GM12878 (cell line): ENCODE measurements around the gene DNMT3L. TPM values are rescaled to one million over a fixed set of nuclear protein-coding genes. Genes with fewer than 3 reads are reported as not detected.

Experiments used
- ATAC-seq: fragments of 200-7000 bp; cut with Tn5 transposase; 3 replicates; pipeline ENCODE4 v1.9.1; 2020; ENCODE audit warnings: mild to moderate bottlenecking, moderate library complexity
- BruUV-seq: library from RNA; stranded (reverse); fragments of 400-500 nt; replicated peaks from 2 replicates; lab custom pipeline; 2021; lab: Mats Ljungman, UMichigan
- CTCF ChIA-PET: fragments of 300-600 bp; sonication (Branson Sonifier 250); formaldehyde crosslinking; extraction: SDS; loops from one replicate; lab custom pipeline; 2021; ENCODE audit warnings: inconsistent platforms; lab: Yijun Ruan, JAX
- POLR2A ChIA-PET: fragments of 350-600 bp; formaldehyde crosslinking; extraction: SDS; loops from one replicate; lab custom pipeline; 2021; ENCODE audit warnings: inconsistent platforms; lab: Charles Lee
- RAD21 ChIA-PET: fragments of 300-600 bp; sonication (Branson Sonifier 250); formaldehyde crosslinking; loops from one replicate; lab custom pipeline; 2023; ENCODE audit warnings: antibody characterized with exemption; ENCODE audit not compliant: unreplicated experiment; lab: Charles Lee
- SMC1A ChIA-PET: fragments of 300-600 bp; sonication (Branson Sonifier 250); formaldehyde crosslinking; loops from one replicate; lab custom pipeline; 2023; ENCODE audit not compliant: unreplicated experiment, uncharacterized antibody; lab: Charles Lee
- DNase-seq: peaks from one replicate; pipeline ENCODE4 v3.0.0-alpha.2; 2011; ENCODE audit warnings: low read depth, low spot score
- FAIRE-seq: peaks from 3 replicates; lab custom pipeline; 2011; peaks lifted over from hg19 to GRCh38; lab: Jason Lieb, UNC
- H2AFZ ChIP-seq: 2 replicates; pipeline ENCODE4 v1.6.0; 2011; ENCODE audit warnings: low read depth, low read length, control low read depth; ENCODE audit not compliant: control insufficient read depth
- H3K27ac ChIP-seq: 2 replicates; pipeline ENCODE4 v1.5.1; 2011; ENCODE audit warnings: control low read depth; ENCODE audit not compliant: control insufficient read depth, insufficient read depth
- H3K27me3 ChIP-seq, 2 experiments: replicated peaks in 1 of 2; 2 replicates each; pipeline versions ENCODE4 v1.6.0 to v1.6.1; 2011; ENCODE audit warnings: low read length in 1 of 2; ENCODE audit not compliant: control insufficient read depth in 2 of 2, insufficient read depth in 2 of 2
- H3K36me3 ChIP-seq, 2 experiments: 2 replicates each; pipeline ENCODE4 v1.5.1; 2011; ENCODE audit warnings: low read length in 1 of 2; ENCODE audit not compliant: control insufficient read depth in 2 of 2, insufficient read depth in 2 of 2
- H3K4me1 ChIP-seq: 2 replicates; pipeline ENCODE4 v1.6.1; 2011; ENCODE audit warnings: mild to moderate bottlenecking, low read length, moderate library complexity, mixed read lengths; ENCODE audit not compliant: control insufficient read depth, insufficient read depth
- H3K4me2 ChIP-seq: 2 replicates; pipeline ENCODE4 v1.6.0; 2011; ENCODE audit warnings: control low read depth; ENCODE audit not compliant: control insufficient read depth, insufficient read depth
- H3K4me3 ChIP-seq: fragments of 200-600 bp; sonication (generic); 2 replicates; pipeline ENCODE4 v1.5.1; 2016
- H3K79me2 ChIP-seq: 2 replicates; pipeline ENCODE4 v1.6.0; 2011; ENCODE audit warnings: low read length; ENCODE audit not compliant: control insufficient read depth, insufficient read depth
- H3K9ac ChIP-seq: 2 replicates; pipeline ENCODE4 v1.8.0; 2011; ENCODE audit warnings: low read length, control low read depth, mixed read lengths; ENCODE audit not compliant: control insufficient read depth, insufficient read depth
- H3K9me3 ChIP-seq: replicated peaks from 3 replicates; pipeline ENCODE4 v1.5.1; 2011; ENCODE audit warnings: mild to moderate bottlenecking, low read length; ENCODE audit not compliant: control insufficient read depth, insufficient read depth
- H4K20me1 ChIP-seq: 2 replicates; pipeline ENCODE4 v1.6.0; 2011; ENCODE audit not compliant: control insufficient read depth, insufficient read depth
- BCL11A ChIP-seq: IDR thresholded peaks from 2 replicates; pipeline ENCODE4 v1.6.1; 2011; ENCODE audit warnings: low read depth, low read length
- BRCA1 ChIP-seq: IDR thresholded peaks from 2 replicates; pipeline ENCODE4 v1.6.1; 2011; ENCODE audit warnings: low read depth, low read length, improper control_type of control experiment
- CEBPZ ChIP-seq: fragments of 150-350 bp; IDR thresholded peaks from 2 replicates; pipeline ENCODE4 v1.6.1; 2016; ENCODE audit warnings: low read depth, low read length
- E2F4 ChIP-seq: IDR thresholded peaks from 2 replicates; pipeline ENCODE4 v1.6.1; 2012; ENCODE audit warnings: low read depth, low read length, improper control_type of control experiment
- E2F8 ChIP-seq: fragments of 450-650 bp; IDR thresholded peaks from 2 replicates; pipeline ENCODE4 v1.6.1; 2018; ENCODE audit warnings: mild to moderate bottlenecking, low read depth, moderate library complexity; ENCODE audit not compliant: partially characterized antibody
- E4F1 ChIP-seq: fragments of 450-650 bp; IDR thresholded peaks from 2 replicates; pipeline ENCODE4 v1.6.1; 2018; ENCODE audit warnings: borderline replicate concordance, mild to moderate bottlenecking; ENCODE audit not compliant: partially characterized antibody
- ESRRA ChIP-seq: IDR thresholded peaks from 2 replicates; pipeline ENCODE4 v1.6.1; 2012; ENCODE audit warnings: mild to moderate bottlenecking, low read length, improper control_type of control experiment
- EZH2 ChIP-seq: IDR thresholded peaks from 2 replicates; pipeline ENCODE4 v1.6.1; 2012; ENCODE audit warnings: low read depth, mild to moderate bottlenecking, control low read depth, inconsistent platforms, low read length, borderline replicate concordance; ENCODE audit not compliant: control insufficient read depth
- MYB ChIP-seq: fragments of 150-350 bp; IDR thresholded peaks from 2 replicates; pipeline ENCODE4 v1.6.1; 2014; ENCODE audit warnings: mild to moderate bottlenecking, low read depth, low read length, borderline replicate concordance
- NFIC ChIP-seq: IDR thresholded peaks from 2 replicates; pipeline ENCODE4 v1.6.1; 2012; ENCODE audit warnings: low read depth, mild to moderate bottlenecking, inconsistent platforms, low read length, moderate library complexity
- NRF1 ChIP-seq: conservative IDR thresholded peaks from 2 replicates; pipeline ENCODE4 v1.6.1; 2011; ENCODE audit warnings: mild to moderate bottlenecking, low read depth, low read length, improper control_type of control experiment
- RAD51 ChIP-seq: fragments of 450-650 bp; IDR thresholded peaks from 2 replicates; pipeline ENCODE4 v1.6.1; 2016; ENCODE audit warnings: moderate library complexity, mild to moderate bottlenecking, inconsistent platforms
- WGBS: methylation state at CpG from one replicate; pipeline ENCODE4 v1.1.6; 2016; ENCODE audit warnings: low lambda C conversion rate; ENCODE audit not compliant: insufficient replicate concordance, insufficient coverage; ENCODE audit errors: missing lambda C conversion rate; 5-methylcytosine and 5-hydroxymethylcytosine counted together
- in situ Hi-C: fragments of 300-500 bp; cut with MboI; formaldehyde crosslinking; loops from 9 replicates; pipeline ENCODE4 v1.14.3; 2018; ENCODE audit warnings: mixed read lengths
- intact Hi-C: fragments of 100-400 bp; cut with micrococcal nuclease; formaldehyde crosslinking; loops from one replicate; pipeline ENCODE4 v1.14.2; 2022; ENCODE audit not compliant: unreplicated experiment
- polyA plus RNA-seq, 11 experiments: library from polyadenylated mRNA; depleted of rRNA in 4 of 11; unstranded in 6 of 11; stranded (reverse) in 5 of 11; fragments of >200 nt; fragmentation: Nextera tagmentation in 4 of 11; fragmentation: Illumina TruSeq in 1 of 11; extraction: Ambion mirVana in 4 of 11; extraction: Trizol in 1 of 11; gene quantifications; 1 replicate in 1 of 11; 2 replicates in 10 of 11; pipeline versions ENCODE4 v1.2.1 to v1.2.3, GENCODE V29; 2011 to 2016; ENCODE audit warnings: inconsistent platforms in 2 of 11, missing spikeins in 2 of 11, low read depth in 1 of 11
- total RNA-seq, 4 experiments: library from RNA; depleted of rRNA in 3 of 4; stranded (reverse); fragments of >200 nt in 3 of 4; fragmentation: Illumina TruSeq in 1 of 4; extraction: Trizol in 1 of 4; gene quantifications; 2 replicates each; pipeline versions ENCODE4 v1.2.1 to v1.2.3, GENCODE V29; 2013 to 2021

Gene DNMT3L
- total and polyA plus RNA-seq, 10 of the 15 experiments (the other 5 are each of a cell fraction or from before 2014, with no cell fraction given), result not detected

GRCh38 chr21:44260066-44260465 is 1.6 kb downstream of the DNMT3L start:
- ChIA-PET RAD21 (no interaction called here), POLR2A (no interaction called here), SMC1A (interaction anchor here (1.2 kb wide), 1 partner anchor 36 kb away, joined by 3 read pairs; no protein-coding TSS in a partner anchor), CTCF (interaction anchor here (2.7 kb wide), 1 partner anchor 8 kb away, joined by 9 read pairs; no protein-coding TSS in a partner anchor)
- Histone ChIP-seq H3K27ac (no peak overlapping the region), H3K9me3 (no peaks in the 10 kb centered on the region), H3K4me1 (no peaks in the 10 kb centered on the region; the same call in 1 of the 2 replicates), H3K27me3 (no peaks in the 10 kb centered on the region), H3K79me2 (no peaks in the 10 kb centered on the region), H2AFZ (no peak overlapping the region), H4K20me1 (no peaks in the 10 kb centered on the region), H3K9ac (no peak overlapping the region), H3K4me3 (no peak overlapping the region), H3K36me3 (no peaks in the 10 kb centered on the region), H3K4me2 (no peak overlapping the region)
- in situ Hi-C loops (no loop called here), intact Hi-C loops (no loop called here)
- 22% methylated on average over 4 of the region's 4 CpGs for WGBS
- no TSS peak for BruUV-seq
- no peak for ATAC-seq
- no peak for DNase-seq
- FAIRE-seq, result no peak
- no peak for TF ChIP-seq ESRRA
- no peak for TF ChIP-seq MYB
- TF ChIP-seq EZH2, result no peak
- TF ChIP-seq RAD51, result no peak
- no peak for TF ChIP-seq NFIC
- no peak for TF ChIP-seq E2F4
- TF ChIP-seq CEBPZ, result no peak
- no peak for TF ChIP-seq BCL11A
- TF ChIP-seq E4F1, result no peak
- no peak for TF ChIP-seq BRCA1
- TF ChIP-seq NRF1, result no peak
- no peak for TF ChIP-seq E2F8
